HuH-7 (cell line): Measurements from ENCODE around the gene ZFP36L2.
"Not testable (repeated sequence)": the region's sequence is repeated elsewhere in the genome, so short reads cannot be mapped to it uniquely, and the experiment has no call there.

Experiments used
- DNase-seq: peaks from one replicate; pipeline ENCODE4 v3.0.0; 2011; ENCODE audit warnings: low spot score

The ZFP36L2 gene

GRCh38 chr2:43207553-43208300 is 18.7 kb downstream of the ZFP36L2 start:
- no peak for DNase-seq

GRCh38 chr2:43206602-43207001 is 19.8 kb downstream of the ZFP36L2 start:
- no peak for DNase-seq

GRCh38 chr2:43203373-43203772 is 23.0 kb downstream of the ZFP36L2 start:
- no peak for DNase-seq

- no peak for DNase-seq
These were observed 24.1 kb downstream of the ZFP36L2 start for GRCh38 chr2:43202289-43202688.

GRCh38 chr2:43201497-43201896 is 24.9 kb downstream of the ZFP36L2 start:
- DNase-seq: no peak

GRCh38 chr2:43201016-43201415 is 25.4 kb downstream of the ZFP36L2 start:
- no peak for DNase-seq

GRCh38 chr2:43199492-43200488 is 26.6 kb downstream of the ZFP36L2 start:
- DNase-seq: no peak

GRCh38 chr2:43198263-43198662 is 28.1 kb downstream of the ZFP36L2 start:
- DNase-seq: no peak

GRCh38 chr2:43197588-43197896 is 28.9 kb downstream of the ZFP36L2 start:
- no peak for DNase-seq

- DNase-seq: no peak
These were observed 29.4 kb downstream of the ZFP36L2 start for GRCh38 chr2:43196768-43197587.

- peak; percentile 73 for DNase-seq
These were observed 32.1 kb downstream of the ZFP36L2 start for GRCh38 chr2:43194121-43194869.

GRCh38 chr2:43193652-43194120 is 32.7 kb downstream of the ZFP36L2 start:
- no peak for DNase-seq

GRCh38 chr2:43192744-43193651 is 33.4 kb downstream of the ZFP36L2 start:
- no peak for DNase-seq

- DNase-seq: no peak
These were observed 34.4 kb downstream of the ZFP36L2 start for GRCh38 chr2:43191947-43192516.

- DNase-seq: no peak
These were observed 35.9 kb downstream of the ZFP36L2 start for GRCh38 chr2:43190311-43191052.

GRCh38 chr2:43189861-43190260 is 36.5 kb downstream of the ZFP36L2 start:
- DNase-seq: not testable (repeated sequence)

GRCh38 chr2:43188561-43189386 is 37.6 kb downstream of the ZFP36L2 start:
- no peak for DNase-seq

- no peak for DNase-seq
These were observed 39.6 kb downstream of the ZFP36L2 start for GRCh38 chr2:43186679-43187374.
